ENCODE results near the gene BYSL. TPM values are rescaled to one million over a fixed set of nuclear protein-coding genes. Genes with fewer than 3 reads are reported as not detected.

Gene BYSL
- 10 to 100 TPM in 2 of 4 donors, 1 to 10 TPM in 2; 3.8 to 16.1 (median 9.4) TPM for polyA plus RNA-seq
- long read RNA-seq, donor 1, transcript BYSL-201 (7 exons, 2,029 nt): major isoform, 5 of 14 reads
- long read RNA-seq, donor 1, partial matches to known transcripts: 9 of 14 reads
- long read RNA-seq, donor 1, other reads (novel, unspliced or antisense): 0 of 14 reads
- long read RNA-seq, donor 2, partial matches to known transcripts: 0 of 2 reads
- long read RNA-seq, donor 2, other reads (novel, unspliced or antisense): 0 of 2 reads
- long read RNA-seq, donor 3, partial matches to known transcripts: 10 of 12 reads
- long read RNA-seq, donor 3, other reads (novel, unspliced or antisense): 0 of 12 reads
- long read RNA-seq, donor 4: 0 reads
- long read RNA-seq, donor 5, partial matches to known transcripts: 0 of 1 reads
- long read RNA-seq, donor 5, other reads (novel, unspliced or antisense): 0 of 1 reads
- long read RNA-seq, donor 6, partial matches to known transcripts: 0 of 1 reads
- long read RNA-seq, donor 6, other reads (novel, unspliced or antisense): 0 of 1 reads
- long read RNA-seq, donor 7, partial matches to known transcripts: 7 of 10 reads
- long read RNA-seq, donor 7, other reads (novel, unspliced or antisense): 0 of 10 reads
- long read RNA-seq, donor 8: 0 reads
- long read RNA-seq, donor 9, partial matches to known transcripts: 5 of 7 reads
- long read RNA-seq, donor 9, other reads (novel, unspliced or antisense): 0 of 7 reads
- long read RNA-seq, donor 10, transcript BYSL-201 (7 exons, 2,029 nt): major isoform, 5 of 24 reads
- long read RNA-seq, donor 10, partial matches to known transcripts: 19 of 24 reads
- long read RNA-seq, donor 10, other reads (novel, unspliced or antisense): 0 of 24 reads

- FAIRE-seq: no peak
- WGBS, 3 donors: 0 to 1% (median 0%) methylated on average over 51 to 55 of the region's 55 CpGs
Observed at GRCh38 chr6:41920921-41921711, at the start of gene BYSL, which contains the start of gene MED20. BYSL (plus strand) TSS chr6:41921499; CDS start chr6:41921563, 64 bp downstream. MED20 (minus strand) TSS chr6:41921139; CDS start chr6:41921018, 121 bp downstream.

GRCh38 chr6:41871691-41872090, 49.6 kb upstream of the BYSL start:
- 92% methylated on average over 2 of the region's 2 CpGs for WGBS, 3 donors
- Histone ChIP-seq H3K4me3 (ENCODE audit: low read depth in 1 of 3, low read length in 3 of 3) (no peak overlapping the region), H3K9me3 (ENCODE audit: control insufficient read depth in 2 of 2, insufficient read depth in 1 of 2, low read depth in 1 of 2, low read length in 1 of 2) (no peaks in the 10 kb centered on the region), H3K36me3 (ENCODE audit: control insufficient read depth in 3 of 3, insufficient read depth in 2 of 3, low read depth in 1 of 3, low read length in 3 of 3) (no peaks in the 10 kb centered on the region), H3K27ac (ENCODE audit: low read depth in 1 of 3, low read length in 2 of 3) (no peak overlapping the region), H3K4me1 (ENCODE audit: control insufficient read depth in 3 of 3, insufficient read depth in 2 of 3, low read depth in 1 of 3, low read length in 2 of 3) (no peaks in the 10 kb centered on the region), H3K27me3 (ENCODE audit: control insufficient read depth in 3 of 3, insufficient read depth in 3 of 3, low read length in 3 of 3) (no peaks in the 10 kb centered on the region)
- no peak for FAIRE-seq
- no peak for DNase-seq

More at GRCh38 chr6:41920921-41921711, at the start of gene BYSL, which contains the start of gene MED20:
- no peaks in the 10 kb centered on the region for H3K27me3 ChIP-seq (ENCODE audit: control insufficient read depth in 3 of 3, insufficient read depth in 3 of 3, low read length in 3 of 3)
- peak; percentile 95 to 98 for DNase-seq
- peak within 1 kb of the TSS; percentile 86 to 100 (median 91) for H3K27ac ChIP-seq (ENCODE audit: low read depth in 1 of 3, low read length in 2 of 3)
- no peaks in the 10 kb centered on the region for H3K9me3 ChIP-seq (ENCODE audit: control insufficient read depth in 2 of 2, insufficient read depth in 1 of 2, low read depth in 1 of 2, low read length in 1 of 2)
- peaks cover 3 to 20% (median 11%) of the 10 kb centered on the region in 3 donors for H3K4me1 ChIP-seq (ENCODE audit: control insufficient read depth in 3 of 3, insufficient read depth in 2 of 3, low read depth in 1 of 3, low read length in 2 of 3)
- H3K4me3 ChIP-seq (ENCODE audit: low read depth in 1 of 3, low read length in 3 of 3): peak within 1 kb of the TSS; percentile 69 to 100 (median 90)
- peaks cover 2 to 13% (median 3%) of the 10 kb centered on the region in 3 donors for H3K36me3 ChIP-seq (ENCODE audit: control insufficient read depth in 3 of 3, insufficient read depth in 2 of 3, low read depth in 1 of 3, low read length in 3 of 3)

GRCh38 chr6:41872147-41872546, 49.2 kb upstream of the BYSL start:
- Histone ChIP-seq H3K4me3 (ENCODE audit: low read depth in 1 of 3, low read length in 3 of 3) (no peak overlapping the region), H3K27me3 (ENCODE audit: control insufficient read depth in 3 of 3, insufficient read depth in 3 of 3, low read length in 3 of 3) (no peaks in the 10 kb centered on the region), H3K4me1 (ENCODE audit: control insufficient read depth in 3 of 3, insufficient read depth in 2 of 3, low read depth in 1 of 3, low read length in 2 of 3) (no peaks in the 10 kb centered on the region), H3K27ac (ENCODE audit: low read depth in 1 of 3, low read length in 2 of 3) (no peak overlapping the region), H3K9me3 (ENCODE audit: control insufficient read depth in 2 of 2, insufficient read depth in 1 of 2, low read depth in 1 of 2, low read length in 1 of 2) (no peaks in the 10 kb centered on the region), H3K36me3 (ENCODE audit: control insufficient read depth in 3 of 3, insufficient read depth in 2 of 3, low read depth in 1 of 3, low read length in 3 of 3) (no peaks in the 10 kb centered on the region)
- DNase-seq (no peak), FAIRE-seq (no peak)
- WGBS, 3 donors: 93 to 98% (median 96%) methylated on average over 13 of the region's 13 CpGs

- H3K27me3 ChIP-seq (ENCODE audit: control insufficient read depth in 3 of 3, insufficient read depth in 3 of 3, low read length in 3 of 3): no peaks in the 10 kb centered on the region
- no peak overlapping the region for H3K4me3 ChIP-seq (ENCODE audit: low read depth in 1 of 3, low read length in 3 of 3)
- no peaks in the 10 kb centered on the region for H3K4me1 ChIP-seq (ENCODE audit: control insufficient read depth in 3 of 3, insufficient read depth in 2 of 3, low read depth in 1 of 3, low read length in 2 of 3)
- H3K36me3 ChIP-seq (ENCODE audit: control insufficient read depth in 3 of 3, insufficient read depth in 2 of 3, low read depth in 1 of 3, low read length in 3 of 3): no peaks in the 10 kb centered on the region
- H3K9me3 ChIP-seq (ENCODE audit: control insufficient read depth in 2 of 2, insufficient read depth in 1 of 2, low read depth in 1 of 2, low read length in 1 of 2): no peaks in the 10 kb centered on the region
- WGBS, 3 donors: 74 to 95% (median 89%) methylated on average over 1 of the region's 1 CpG
- FAIRE-seq: no peak
- no peak for DNase-seq
- no peak overlapping the region for H3K27ac ChIP-seq (ENCODE audit: low read depth in 1 of 3, low read length in 2 of 3)
Observed at GRCh38 chr6:41874741-41875140, 46.6 kb upstream of the BYSL start.

- Histone ChIP-seq H3K27ac (ENCODE audit: low read depth in 1 of 3, low read length in 2 of 3) (no peak overlapping the region), H3K27me3 (ENCODE audit: control insufficient read depth in 3 of 3, insufficient read depth in 3 of 3, low read length in 3 of 3) (no peaks in the 10 kb centered on the region), H3K9me3 (ENCODE audit: control insufficient read depth in 2 of 2, insufficient read depth in 1 of 2, low read depth in 1 of 2, low read length in 1 of 2) (no peaks in the 10 kb centered on the region), H3K36me3 (ENCODE audit: control insufficient read depth in 3 of 3, insufficient read depth in 2 of 3, low read depth in 1 of 3, low read length in 3 of 3) (no peaks in the 10 kb centered on the region), H3K4me1 (ENCODE audit: control insufficient read depth in 3 of 3, insufficient read depth in 2 of 3, low read depth in 1 of 3, low read length in 2 of 3) (no peaks in the 10 kb centered on the region), H3K4me3 (ENCODE audit: low read depth in 1 of 3, low read length in 3 of 3) (no peak overlapping the region)
- 35 to 75% (median 49%) methylated on average over 2 of the region's 2 CpGs for WGBS, 3 donors
- FAIRE-seq (peak; percentile 15), DNase-seq (peak; percentile 42 to 81)
Observed at GRCh38 chr6:41877051-41877680, 44.1 kb upstream of the BYSL start.

- Histone ChIP-seq H3K4me1 (ENCODE audit: control insufficient read depth in 3 of 3, insufficient read depth in 2 of 3, low read depth in 1 of 3, low read length in 2 of 3) (no peaks in the 10 kb centered on the region), H3K27me3 (ENCODE audit: control insufficient read depth in 3 of 3, insufficient read depth in 3 of 3, low read length in 3 of 3) (no peaks in the 10 kb centered on the region), H3K27ac (ENCODE audit: low read depth in 1 of 3, low read length in 2 of 3) (no peak overlapping the region), H3K36me3 (ENCODE audit: control insufficient read depth in 3 of 3, insufficient read depth in 2 of 3, low read depth in 1 of 3, low read length in 3 of 3) (no peaks in the 10 kb centered on the region), H3K9me3 (ENCODE audit: control insufficient read depth in 2 of 2, insufficient read depth in 1 of 2, low read depth in 1 of 2, low read length in 1 of 2) (no peaks in the 10 kb centered on the region), H3K4me3 (ENCODE audit: low read depth in 1 of 3, low read length in 3 of 3) (no peak overlapping the region)
- DNase-seq (no peak), FAIRE-seq (no peak)
- 88 to 93% (median 90%) methylated on average over 2 of the region's 2 CpGs for WGBS, 3 donors
Observed at GRCh38 chr6:41878246-41878645, 43.1 kb upstream of the BYSL start.

- no peaks in the 10 kb centered on the region for H3K27me3 ChIP-seq (ENCODE audit: control insufficient read depth in 3 of 3, insufficient read depth in 3 of 3, low read length in 3 of 3)
- 82 to 88% (median 84%) methylated on average over 5 of the region's 5 CpGs for WGBS, 3 donors
- H3K4me3 ChIP-seq (ENCODE audit: low read depth in 1 of 3, low read length in 3 of 3): no peak overlapping the region
- no peak overlapping the region for H3K27ac ChIP-seq (ENCODE audit: low read depth in 1 of 3, low read length in 2 of 3)
- no peak for FAIRE-seq
- H3K36me3 ChIP-seq (ENCODE audit: control insufficient read depth in 3 of 3, insufficient read depth in 2 of 3, low read depth in 1 of 3, low read length in 3 of 3): no peaks in the 10 kb centered on the region
- no peaks in the 10 kb centered on the region for H3K9me3 ChIP-seq (ENCODE audit: control insufficient read depth in 2 of 2, insufficient read depth in 1 of 2, low read depth in 1 of 2, low read length in 1 of 2)
- no peak for DNase-seq
- H3K4me1 ChIP-seq (ENCODE audit: control insufficient read depth in 3 of 3, insufficient read depth in 2 of 3, low read depth in 1 of 3, low read length in 2 of 3): no peaks in the 10 kb centered on the region
Observed at GRCh38 chr6:41878961-41879405, 42.3 kb upstream of the BYSL start.
